NCI-H1092 (cell line): ENCODE measurements around the gene ODAD2.

Experiments used
- DNase-seq: peaks from one replicate; lab custom pipeline; 2025; lab: John Stamatoyannopoulos, UW

The ODAD2 gene

GRCh38 chr10:27838901-27839300 is 160.0 kb downstream of the ODAD2 start:
- DNase-seq = no peak

GRCh38 chr10:27838361-27838760 is 160.5 kb downstream of the ODAD2 start:
- DNase-seq = no peak

- DNase-seq = no peak
These were observed 164.4 kb downstream of the ODAD2 start for GRCh38 chr10:27834476-27834875.

- no peak for DNase-seq
These were observed 165.1 kb downstream of the ODAD2 start for GRCh38 chr10:27833792-27834191.

GRCh38 chr10:27832826-27833225 is 166.1 kb downstream of the ODAD2 start:
- DNase-seq = no peak

- DNase-seq = no peak
These were observed 172.5 kb downstream of the ODAD2 start for GRCh38 chr10:27826369-27826768.

GRCh38 chr10:27822301-27822700 is 176.6 kb downstream of the ODAD2 start:
- no peak for DNase-seq

- DNase-seq = no peak
These were observed 178.2 kb downstream of the ODAD2 start for GRCh38 chr10:27820637-27821036.

- DNase-seq = no peak
These were observed 178.9 kb downstream of the ODAD2 start for GRCh38 chr10:27819781-27820531.

GRCh38 chr10:27816320-27816719 is 182.6 kb downstream of the ODAD2 start:
- DNase-seq = no peak

- DNase-seq = no peak
These were observed 183.0 kb downstream of the ODAD2 start for GRCh38 chr10:27815846-27816245.

- DNase-seq = no peak
These were observed 183.6 kb downstream of the ODAD2 start for GRCh38 chr10:27815261-27815660.

- DNase-seq = no peak
These were observed 193.7 kb downstream of the ODAD2 start for GRCh38 chr10:27805180-27805579.

GRCh38 chr10:27804136-27804535 is 194.7 kb downstream of the ODAD2 start:
- no peak for DNase-seq

- no peak for DNase-seq
These were observed 197.6 kb downstream of the ODAD2 start for GRCh38 chr10:27801171-27801785.

- no peak for DNase-seq
These were observed 199.8 kb downstream of the ODAD2 start for GRCh38 chr10:27799046-27799445.

GRCh38 chr10:27794157-27794556 is 204.7 kb downstream of the ODAD2 start:
- no peak for DNase-seq

GRCh38 chr10:27792216-27792615 is 206.7 kb downstream of the ODAD2 start:
- DNase-seq = no peak

GRCh38 chr10:27784272-27784671 is 214.6 kb downstream of the ODAD2 start:
- no peak for DNase-seq

- DNase-seq = no peak
These were observed 215.2 kb downstream of the ODAD2 start for GRCh38 chr10:27783660-27784059.

- no peak for DNase-seq
These were observed 219.3 kb downstream of the ODAD2 start for GRCh38 chr10:27779462-27780015.

GRCh38 chr10:27774831-27775230 is 224.0 kb downstream of the ODAD2 start:
- DNase-seq = no peak

GRCh38 chr10:27771231-27771630 is 227.6 kb downstream of the ODAD2 start:
- DNase-seq = no peak

- DNase-seq = no peak
These were observed 228.7 kb downstream of the ODAD2 start for GRCh38 chr10:27770181-27770580.
